ENCODE data around the gene CPB1. TPM values are rescaled to one million over a fixed set of nuclear protein-coding genes. Genes with fewer than 3 reads are reported as not detected.

Gene CPB1
- total RNA-seq, 2 experiments from 2014 or later, result not detected

GRCh38 chr3:148848410-148848809 lies 20.8 kb downstream of the CPB1 start:
- H3K36me3 Mint-ChIP-seq, result no peaks in the 10 kb centered on the region
- H3K4me3 Mint-ChIP-seq, result no peak overlapping the region
- DNase-seq (no peak), ATAC-seq (no peak)
- H3K27me3 Mint-ChIP-seq, result peaks cover 12% of the 10 kb centered on the region
- H3K27ac Mint-ChIP-seq, result no peak overlapping the region
- H3K4me1 Mint-ChIP-seq, result no peaks in the 10 kb centered on the region
- no peaks in the 10 kb centered on the region for H3K9me3 Mint-ChIP-seq (ENCODE audit: low read depth)
- CTCF ChIA-PET, result no interaction called here

GRCh38 chr3:148852271-148852992 lies 24.8 kb downstream of the CPB1 start:
- Mint-ChIP-seq H3K36me3 (no peaks in the 10 kb centered on the region), H3K27ac (no peak overlapping the region), H3K4me1 (no peaks in the 10 kb centered on the region), H3K27me3 (peaks cover 19% of the 10 kb centered on the region), H3K9me3 (ENCODE audit: low read depth) (no peaks in the 10 kb centered on the region), H3K4me3 (no peak overlapping the region)
- CTCF ChIA-PET, result no interaction called here
- no peak for DNase-seq
- ATAC-seq, result no peak

- ATAC-seq, result no peak
- H3K27me3 Mint-ChIP-seq, result peaks cover 17% of the 10 kb centered on the region
- no peak overlapping the region for H3K4me3 Mint-ChIP-seq
- CTCF ChIA-PET, result no interaction called here
- no peaks in the 10 kb centered on the region for H3K9me3 Mint-ChIP-seq (ENCODE audit: low read depth)
- no peaks in the 10 kb centered on the region for H3K36me3 Mint-ChIP-seq
- H3K4me1 Mint-ChIP-seq, result no peaks in the 10 kb centered on the region
- H3K27ac Mint-ChIP-seq, result no peak overlapping the region
- no peak for DNase-seq
Measured at GRCh38 chr3:148853076-148853475, 25.5 kb downstream of the CPB1 start.

DNA sequence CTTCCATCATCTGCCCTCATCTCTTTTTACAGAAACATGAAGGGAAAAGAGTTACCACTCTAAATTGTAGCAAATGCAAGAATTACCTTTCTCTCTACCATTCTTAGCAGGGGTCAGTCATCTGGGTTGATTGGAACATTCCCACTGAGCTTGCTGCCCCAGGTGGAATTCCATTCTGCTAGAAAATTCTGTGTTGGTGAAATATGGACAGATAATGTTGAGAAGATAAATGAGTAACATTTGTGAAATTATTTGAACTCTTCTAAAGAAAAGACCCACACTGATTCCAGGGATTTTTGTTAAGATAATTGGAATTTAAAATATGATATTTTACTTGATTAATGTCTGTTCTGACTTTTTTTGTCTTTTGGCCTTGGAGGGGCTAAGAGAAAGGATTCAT lies 26.4 kb downstream of the CPB1 start:
- H3K4me1 Mint-ChIP-seq, result no peaks in the 10 kb centered on the region
- H3K27me3 Mint-ChIP-seq, result peaks cover 16% of the 10 kb centered on the region
- H3K36me3 Mint-ChIP-seq, result no peaks in the 10 kb centered on the region
- CTCF ChIA-PET, result no interaction called here
- H3K4me3 Mint-ChIP-seq, result no peak overlapping the region
- DNase-seq, result no peak
- no peak overlapping the region for H3K27ac Mint-ChIP-seq
- no peak for ATAC-seq
- no peaks in the 10 kb centered on the region for H3K9me3 Mint-ChIP-seq (ENCODE audit: low read depth)

GRCh38 chr3:148856384-148856783 lies 28.8 kb downstream of the CPB1 start:
- Mint-ChIP-seq H3K27ac (no peak overlapping the region), H3K27me3 (peaks cover 12% of the 10 kb centered on the region), H3K36me3 (no peaks in the 10 kb centered on the region), H3K9me3 (ENCODE audit: low read depth) (no peaks in the 10 kb centered on the region), H3K4me3 (no peak overlapping the region), H3K4me1 (no peaks in the 10 kb centered on the region)
- ATAC-seq (no peak), DNase-seq (no peak)
- CTCF ChIA-PET, result no interaction called here

- no peaks in the 10 kb centered on the region for H3K4me1 Mint-ChIP-seq
- H3K9me3 Mint-ChIP-seq (ENCODE audit: low read depth), result no peaks in the 10 kb centered on the region
- no peak overlapping the region for H3K4me3 Mint-ChIP-seq
- no peaks in the 10 kb centered on the region for H3K36me3 Mint-ChIP-seq
- ATAC-seq, result no peak
- CTCF ChIA-PET, result no interaction called here
- H3K27ac Mint-ChIP-seq, result no peak overlapping the region
- H3K27me3 Mint-ChIP-seq, result peaks cover 15% of the 10 kb centered on the region
- DNase-seq, result no peak
Measured at GRCh38 chr3:148857316-148857715, 29.7 kb downstream of the CPB1 start.

- no peak for DNase-seq
- Mint-ChIP-seq H3K36me3 (no peaks in the 10 kb centered on the region), H3K27me3 (peaks cover 33% of the 10 kb centered on the region), H3K4me1 (no peaks in the 10 kb centered on the region), H3K4me3 (no peak overlapping the region), H3K9me3 (ENCODE audit: low read depth) (no peaks in the 10 kb centered on the region), H3K27ac (no peak overlapping the region)
- ATAC-seq, result peak; percentile 45
- CTCF ChIA-PET, result interaction anchor here (1.0 to 4.6 kb wide), 9 partner anchors 11 to 134 kb away, joined by 3 to 50 read pairs (median 3); no protein-coding TSS in a partner anchor
Measured at GRCh38 chr3:148861277-148861869, 33.8 kb downstream of the CPB1 start.

DNA sequence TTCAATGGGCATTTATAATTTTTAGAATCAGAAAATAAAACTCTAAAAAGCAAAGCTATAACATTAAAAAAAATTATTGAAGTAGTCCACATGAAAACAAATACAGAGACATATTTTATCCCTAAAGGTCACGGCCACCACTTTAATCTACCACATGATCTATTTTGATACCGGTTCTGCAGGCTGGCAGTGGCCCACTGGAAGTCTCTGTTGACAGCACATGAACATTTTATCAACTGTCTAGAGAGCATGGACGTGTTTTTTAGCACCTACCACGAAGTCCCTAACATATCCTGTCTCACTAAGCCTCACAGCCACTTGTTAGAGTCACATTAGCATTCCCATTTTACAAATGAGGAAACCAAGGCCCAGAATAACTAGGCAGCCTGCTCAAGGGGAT lies 35.7 kb downstream of the CPB1 start:
- no peak overlapping the region for H3K27ac Mint-ChIP-seq

DNA sequence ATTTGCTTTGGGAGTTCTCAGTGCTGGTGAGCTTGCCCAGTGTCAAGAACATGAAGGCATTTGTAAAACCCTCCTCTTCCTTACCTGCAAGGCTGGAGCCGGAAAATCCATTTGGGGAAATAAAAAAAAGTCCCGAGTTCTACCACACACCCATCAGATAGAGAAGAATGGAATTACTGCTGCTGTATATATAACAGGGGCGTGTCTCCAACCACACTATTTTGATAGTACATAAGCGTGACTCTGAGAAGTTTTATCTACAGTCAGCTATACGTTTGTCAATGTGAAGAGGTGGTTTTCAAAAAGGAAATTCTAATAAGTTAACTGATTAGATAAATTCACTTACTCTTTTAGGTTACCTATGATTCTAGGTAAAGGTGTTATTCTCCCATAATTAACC lies 36.2 kb downstream of the CPB1 start:
- no peaks in the 10 kb centered on the region for H3K4me1 Mint-ChIP-seq
- CTCF ChIA-PET, result interaction anchor here (4.6 kb wide), 1 partner anchor 81 kb away, joined by 50 read pairs; no protein-coding TSS in a partner anchor
- H3K27me3 Mint-ChIP-seq, result peaks cover 42% of the 10 kb centered on the region
- DNase-seq (no peak), ATAC-seq (no peak)
- H3K9me3 Mint-ChIP-seq (ENCODE audit: low read depth), result no peaks in the 10 kb centered on the region
- H3K36me3 Mint-ChIP-seq, result no peaks in the 10 kb centered on the region
- H3K4me3 Mint-ChIP-seq, result no peak overlapping the region
- H3K27ac Mint-ChIP-seq, result no peak overlapping the region

More for the DNA sequence above, 35.7 kb downstream of the CPB1 start:
- CTCF ChIA-PET, result interaction anchor here (0.7 to 4.6 kb wide), 3 partner anchors 27 to 82 kb away, joined by 3 to 50 read pairs (median 3); no protein-coding TSS in a partner anchor
- Mint-ChIP-seq H3K4me1 (no peaks in the 10 kb centered on the region), H3K9me3 (ENCODE audit: low read depth) (no peaks in the 10 kb centered on the region), H3K4me3 (no peak overlapping the region), H3K36me3 (no peaks in the 10 kb centered on the region), H3K27me3 (peaks cover 42% of the 10 kb centered on the region)
- DNase-seq (no peak), ATAC-seq (no peak)

DNA sequence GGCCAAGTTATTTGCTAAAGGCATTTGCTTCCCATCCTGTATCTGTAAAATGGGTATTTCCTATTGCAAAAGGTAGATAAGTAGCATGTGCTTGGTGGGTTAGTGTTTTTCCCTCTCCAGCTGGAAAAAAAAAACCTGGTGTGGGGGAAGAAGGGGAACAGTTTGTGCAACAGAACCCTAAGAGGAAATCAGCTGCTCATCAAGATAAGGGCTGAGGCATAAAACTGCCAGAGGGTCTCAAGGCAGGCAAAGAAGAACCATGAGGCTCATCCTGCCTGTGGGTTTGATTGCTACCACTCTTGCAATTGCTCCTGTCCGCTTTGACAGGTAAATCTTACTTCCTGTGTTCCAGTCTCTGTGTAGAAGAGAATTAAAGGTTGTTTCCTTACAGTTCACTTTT lies 37.4 kb downstream of the CPB1 start, which contains the start of gene CPA3:
TSS of gene CPA3 (plus strand) at position 248 of the 400 bp plus-strand sequence. CDS start at position 260, 12 bp downstream.
- Mint-ChIP-seq H3K9me3 (ENCODE audit: low read depth) (no peaks in the 10 kb centered on the region), H3K4me1 (no peaks in the 10 kb centered on the region), H3K27me3 (peaks cover 42% of the 10 kb centered on the region), H3K36me3 (no peaks in the 10 kb centered on the region), H3K4me3 (no peak within 1 kb of the TSS), H3K27ac (no peak within 1 kb of the TSS)
- no peak for ATAC-seq
- DNase-seq, result no peak
- CTCF ChIA-PET, result interaction anchor here (2.2 kb wide), 1 partner anchor 79 kb away, joined by 6 read pairs; no protein-coding TSS in a partner anchor

DNA sequence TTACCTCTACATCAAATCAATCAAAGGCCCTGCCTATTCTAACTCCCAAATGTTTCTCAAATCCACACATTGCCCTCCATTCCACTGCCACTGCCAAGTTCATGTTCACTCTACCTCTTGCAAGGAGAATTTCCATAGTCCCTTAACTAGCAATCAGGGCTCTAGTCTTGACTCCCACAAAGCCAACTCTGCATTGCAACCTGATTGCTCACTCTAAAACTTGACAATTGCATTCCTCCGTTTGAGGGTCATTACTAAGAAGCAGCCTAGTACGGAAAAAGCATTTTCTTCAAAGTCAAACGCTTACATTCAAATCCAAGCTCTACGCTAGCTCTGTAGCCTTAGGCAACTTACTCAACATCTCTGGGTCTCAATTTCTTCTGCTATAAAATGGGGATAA lies 38.6 kb downstream of the CPB1 start:
- CTCF ChIA-PET, result interaction anchor here (2.2 kb wide), 1 partner anchor 78 kb away, joined by 6 read pairs; no protein-coding TSS in a partner anchor
- no peaks in the 10 kb centered on the region for H3K9me3 Mint-ChIP-seq (ENCODE audit: low read depth)
- H3K4me3 Mint-ChIP-seq, result no peak overlapping the region
- H3K27ac Mint-ChIP-seq, result no peak overlapping the region
- ATAC-seq (no peak), DNase-seq (no peak)
- no peaks in the 10 kb centered on the region for H3K36me3 Mint-ChIP-seq
- H3K27me3 Mint-ChIP-seq, result peaks cover 42% of the 10 kb centered on the region
- no peaks in the 10 kb centered on the region for H3K4me1 Mint-ChIP-seq

DNA sequence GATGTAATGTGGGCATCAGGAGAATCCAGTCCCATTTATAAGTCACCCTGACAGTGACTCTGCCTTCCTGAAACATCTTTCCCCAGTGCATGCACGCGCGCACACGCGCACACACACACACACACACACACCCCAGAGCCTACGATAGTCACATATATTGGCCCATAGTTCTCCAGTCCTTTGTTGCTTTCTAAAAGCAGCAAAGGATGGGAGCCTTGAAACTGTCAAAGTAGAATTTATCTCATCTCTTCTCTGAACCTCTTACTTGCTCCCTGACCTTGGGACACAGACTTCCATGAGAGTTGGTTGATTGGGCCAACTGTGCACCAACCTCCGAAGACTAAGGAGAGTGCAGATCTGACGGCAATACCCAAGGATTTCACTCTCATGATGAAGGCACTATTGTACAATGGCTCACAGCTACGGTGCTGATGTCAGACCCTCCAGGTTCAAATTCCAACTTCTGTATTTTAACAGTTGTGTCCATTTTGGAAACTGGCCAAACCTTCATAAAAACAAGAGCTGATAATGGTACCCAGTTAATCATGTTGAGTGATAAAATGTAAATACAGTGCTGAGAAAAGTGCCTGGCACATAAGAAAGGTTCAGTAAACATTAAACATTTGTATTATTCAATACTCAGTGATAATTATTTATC lies 45.8 kb downstream of the CPB1 start:
- ATAC-seq, result no peak
- no peak for DNase-seq
- CTCF ChIA-PET, result no interaction called here
- Mint-ChIP-seq H3K9me3 (ENCODE audit: low read depth) (no peaks in the 10 kb centered on the region), H3K36me3 (no peaks in the 10 kb centered on the region), H3K27ac (no peak overlapping the region), H3K27me3 (peaks cover 10% of the 10 kb centered on the region), H3K4me3 (no peak overlapping the region), H3K4me1 (no peaks in the 10 kb centered on the region)

GRCh38 chr3:148873977-148874376 lies 46.4 kb downstream of the CPB1 start:
- DNase-seq (no peak), ATAC-seq (no peak)
- Mint-ChIP-seq H3K27ac (no peak overlapping the region), H3K36me3 (no peaks in the 10 kb centered on the region), H3K4me3 (no peak overlapping the region), H3K27me3 (peaks cover 12% of the 10 kb centered on the region), H3K4me1 (no peaks in the 10 kb centered on the region), H3K9me3 (ENCODE audit: low read depth) (no peaks in the 10 kb centered on the region)
- CTCF ChIA-PET, result no interaction called here

DNA sequence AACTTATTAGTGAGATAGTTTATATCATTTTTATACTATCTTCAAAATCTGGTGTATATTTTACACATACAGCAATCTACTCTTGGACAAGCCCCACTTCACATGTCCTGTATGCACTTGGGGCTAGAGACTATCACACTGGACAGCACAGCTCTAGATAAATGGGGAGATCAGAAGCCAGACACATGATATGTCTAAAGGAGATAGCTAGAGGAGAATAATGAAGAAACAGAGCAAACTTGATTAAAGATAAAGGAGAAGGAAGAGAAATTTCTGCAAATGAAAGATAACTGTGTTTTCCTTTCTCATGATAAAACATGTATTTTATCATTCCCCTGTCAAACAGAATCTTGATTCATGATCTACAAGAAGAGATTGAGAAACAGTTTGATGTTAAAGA lies 50.5 kb downstream of the CPB1 start:
- no peak overlapping the region for H3K4me3 Mint-ChIP-seq
- no peak overlapping the region for H3K27ac Mint-ChIP-seq
- H3K9me3 Mint-ChIP-seq (ENCODE audit: low read depth), result no peaks in the 10 kb centered on the region
- no peak for DNase-seq
- CTCF ChIA-PET, result no interaction called here
- peaks cover 20% of the 10 kb centered on the region for H3K27me3 Mint-ChIP-seq
- no peaks in the 10 kb centered on the region for H3K4me1 Mint-ChIP-seq
- no peak for ATAC-seq
- no peaks in the 10 kb centered on the region for H3K36me3 Mint-ChIP-seq

Measured in activated CD8-positive, alpha-beta memory T cell treated with anti-CD3 and anti-CD28 coated beads, Interleukin-2, amount 10 ng/mL, durations not matched to agents 7 days and 5 days (primary cell).